Right ventricle myocardium inferior (tissue), 1 donor: Measurements from ENCODE around the gene DIP2C. TPM values are rescaled to one million over a fixed set of nuclear protein-coding genes. Genes with fewer than 3 reads are reported as not detected.

ENCODE experiments used
- ATAC-seq: fragments of 200-7000 bp; cut with Tn5 transposase; one replicate; pipeline ENCODE4 v1.9.1; 2020; ENCODE audit warnings: mild to moderate bottlenecking, moderate library complexity
- DNase-seq: peaks from one replicate; pipeline ENCODE4 v3.0.0; 2021; ENCODE audit errors: missing footprints
- intact Hi-C: fragments of 100-400 bp; cut with DNase I; formaldehyde crosslinking; loops from one replicate; pipeline ENCODE4 v1.11.0; 2022
- total RNA-seq: library from RNA; stranded (reverse); fragmentation: NEBNext Ultra II Directional; extraction: Animal tissue kit (Norgen Biotek cat#: 25700); gene quantifications from one replicate; pipeline ENCODE4 v1.2.1, GENCODE V29; 2021
- donor health status: DM: no; HTN: yes; CAD: no; lungs with severe emphysema.

DIP2C gene
- total RNA-seq, 1 donor from 2014 or later, result 28.3 TPM

GRCh38 chr10:557792-558328, 131.6 kb downstream of the DIP2C start:
- no peak for ATAC-seq
- DNase-seq, result no peak
- intact Hi-C loops, result no loop called here

- DNase-seq, result no peak
- intact Hi-C loops, result no loop called here
- ATAC-seq, result no peak
Observed at GRCh38 chr10:556971-557637, 132.4 kb downstream of the DIP2C start.

DNA sequence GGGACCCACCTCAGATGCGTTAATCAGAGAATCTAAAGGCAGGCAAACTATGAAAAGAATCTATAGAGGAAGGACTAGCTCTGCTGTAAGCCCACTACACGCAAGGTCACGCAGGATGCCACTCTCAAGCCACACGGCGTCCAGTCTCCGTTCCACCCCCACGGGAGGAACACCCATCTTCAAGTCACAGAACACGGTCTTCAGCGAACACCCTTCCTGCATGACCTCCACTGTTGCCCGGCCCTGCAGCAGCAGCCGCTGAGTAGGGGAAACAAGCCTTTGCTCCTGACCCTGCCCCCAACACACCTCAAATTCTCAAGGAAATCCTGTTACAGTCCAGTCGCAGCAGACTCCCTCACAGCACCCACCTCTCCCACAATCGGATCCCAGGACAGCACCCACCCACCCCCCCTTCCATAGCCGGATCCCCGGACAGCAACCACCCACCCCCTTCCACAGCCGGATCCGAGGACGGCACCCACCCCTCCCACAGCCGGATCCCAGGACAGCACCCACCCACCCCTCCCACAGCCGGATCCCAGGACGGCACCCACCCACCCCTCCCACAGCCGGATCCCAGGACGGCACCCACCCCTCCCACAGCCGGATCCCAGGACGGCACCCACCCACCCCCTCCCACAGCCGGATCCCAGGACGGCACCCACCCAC, 133.7 kb downstream of the DIP2C start:
- ATAC-seq (no peak), DNase-seq (no peak)
- intact Hi-C loops, result no loop called here

- intact Hi-C loops, result no loop called here
- ATAC-seq (no peak), DNase-seq (no peak)
Observed at GRCh38 chr10:555281-555680, 134.2 kb downstream of the DIP2C start.

GRCh38 chr10:554182-554848, 135.2 kb downstream of the DIP2C start:
- ATAC-seq (no peak), DNase-seq (no peak)
- intact Hi-C loops, result no loop called here

DNA sequence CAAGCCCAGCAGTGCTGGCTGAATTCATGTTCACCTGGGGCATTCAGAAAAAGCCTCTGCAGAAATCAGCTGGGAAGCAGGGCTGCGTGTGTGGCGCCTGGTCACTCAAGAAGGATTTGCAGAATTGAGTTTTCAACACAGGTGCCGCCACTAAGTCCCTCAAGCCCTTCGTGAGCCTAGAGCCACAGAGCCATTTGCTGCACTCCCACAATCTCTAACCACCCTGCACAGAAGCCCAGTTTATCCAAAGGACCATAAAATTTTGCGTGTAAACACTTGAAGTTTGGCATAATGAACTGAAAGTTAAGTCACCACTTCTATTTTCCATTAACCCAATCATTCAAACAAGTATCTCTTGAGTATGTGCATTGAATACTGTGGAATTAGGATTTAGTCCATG, 136.2 kb downstream of the DIP2C start:
- no peak for ATAC-seq
- no peak for DNase-seq
- intact Hi-C loops, result no loop called here

DNA sequence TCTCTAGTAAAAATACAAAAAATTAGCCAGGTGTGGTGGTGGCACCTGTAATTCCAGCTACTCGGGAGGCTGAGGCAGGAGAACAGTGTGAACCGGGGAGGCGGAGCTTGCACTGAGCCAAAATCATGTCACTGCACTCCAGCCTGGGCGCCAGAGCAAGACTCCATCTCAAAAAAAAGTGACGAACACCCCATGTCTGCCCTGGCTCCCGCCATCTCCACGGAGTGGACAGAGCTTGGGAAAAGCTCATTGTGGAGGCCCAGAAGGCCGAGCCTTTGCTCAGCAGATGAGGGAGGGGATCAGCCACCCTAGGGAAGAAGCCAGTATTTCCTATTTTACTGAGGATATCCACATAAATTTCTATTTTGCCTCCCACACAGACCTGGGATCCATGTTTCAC, 136.8 kb downstream of the DIP2C start:
- ATAC-seq (no peak), DNase-seq (no peak)
- intact Hi-C loops, result no loop called here

DNA sequence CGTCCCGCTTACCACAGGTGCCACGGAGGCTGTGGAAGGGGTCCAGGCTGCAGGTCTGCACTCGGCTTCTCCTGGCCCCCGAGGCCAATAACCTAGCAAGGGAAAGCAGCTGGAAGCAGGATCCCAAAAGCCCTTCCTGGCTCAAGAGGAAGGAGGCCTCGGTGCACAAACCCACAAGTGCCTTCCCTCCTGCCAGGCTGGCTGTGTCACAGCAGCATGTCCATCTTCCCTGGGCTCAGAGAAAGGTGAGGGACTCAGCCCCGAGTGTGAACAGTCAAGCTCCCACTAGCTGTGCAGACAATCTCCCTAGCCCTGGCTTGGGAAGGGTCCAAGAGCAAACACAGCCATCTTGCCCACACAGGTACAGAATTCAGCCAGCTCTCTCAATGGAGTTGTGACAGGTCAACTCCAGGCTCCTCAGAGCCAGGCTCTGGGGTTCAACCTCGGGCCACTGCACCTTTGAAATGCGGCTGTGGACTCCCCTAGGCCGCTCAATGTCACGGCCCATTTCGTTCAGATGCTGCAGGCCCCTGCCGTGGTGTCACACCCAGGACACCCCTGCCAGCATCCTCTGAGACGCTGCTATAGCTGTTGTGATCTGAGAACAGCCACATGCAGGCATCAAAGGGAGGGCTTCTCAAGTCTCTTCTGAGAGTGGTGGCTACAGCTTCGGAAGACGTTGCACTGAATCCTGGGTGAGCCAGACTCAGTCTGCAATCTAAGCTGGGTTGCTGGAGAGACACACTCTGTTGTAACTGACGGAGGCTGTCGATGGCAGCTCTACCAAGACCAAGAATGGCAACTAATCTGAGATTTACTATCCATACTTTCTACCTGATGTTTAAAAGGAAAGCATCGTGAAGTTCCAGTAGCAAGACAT, 137.9 kb downstream of the DIP2C start:
- ATAC-seq, result no peak
- DNase-seq, result no peak
- intact Hi-C loops, result no loop called here

GRCh38 chr10:550665-551372, 138.6 kb downstream of the DIP2C start:
- intact Hi-C loops, result no loop called here
- ATAC-seq, result no peak

GRCh38 chr10:549391-549790, 140.1 kb downstream of the DIP2C start:
- intact Hi-C loops, result no loop called here
- ATAC-seq, result no peak
- DNase-seq, result no peak

More at GRCh38 chr10:550665-551372, 138.6 kb downstream of the DIP2C start:
- no peak for DNase-seq

GRCh38 chr10:548238-548901, 141.1 kb downstream of the DIP2C start:
- ATAC-seq, result no peak
- DNase-seq, result no peak
- intact Hi-C loops, result no loop called here

DNA sequence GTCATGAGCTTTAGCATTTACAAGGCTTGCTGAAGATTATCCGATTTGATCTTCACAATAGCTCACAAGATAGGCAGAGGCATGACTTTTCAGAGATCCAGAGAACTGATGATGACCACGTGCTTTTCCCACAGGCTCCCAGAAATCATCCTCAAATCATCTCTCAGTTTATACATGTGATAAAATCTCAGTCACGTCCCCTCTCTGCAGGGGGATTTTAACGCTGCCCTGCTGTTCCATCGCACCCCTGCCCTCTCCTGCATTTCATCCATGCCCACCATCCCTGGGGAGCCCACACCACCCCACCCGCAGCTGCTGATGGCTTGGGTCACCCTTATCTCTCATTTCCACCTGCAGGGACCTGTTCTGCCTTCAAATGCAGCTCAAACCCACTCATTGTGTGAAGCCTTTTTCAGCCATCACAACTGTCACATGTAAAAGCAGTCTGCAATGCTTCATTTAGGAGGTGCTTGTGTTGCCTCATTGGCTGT, 141.8 kb downstream of the DIP2C start:
- DNase-seq, result no peak
- intact Hi-C loops, result no loop called here
- ATAC-seq, result no peak

- intact Hi-C loops, result no loop called here
- DNase-seq, result no peak
- ATAC-seq, result no peak
Observed at GRCh38 chr10:546971-547590, 142.4 kb downstream of the DIP2C start.

DNA sequence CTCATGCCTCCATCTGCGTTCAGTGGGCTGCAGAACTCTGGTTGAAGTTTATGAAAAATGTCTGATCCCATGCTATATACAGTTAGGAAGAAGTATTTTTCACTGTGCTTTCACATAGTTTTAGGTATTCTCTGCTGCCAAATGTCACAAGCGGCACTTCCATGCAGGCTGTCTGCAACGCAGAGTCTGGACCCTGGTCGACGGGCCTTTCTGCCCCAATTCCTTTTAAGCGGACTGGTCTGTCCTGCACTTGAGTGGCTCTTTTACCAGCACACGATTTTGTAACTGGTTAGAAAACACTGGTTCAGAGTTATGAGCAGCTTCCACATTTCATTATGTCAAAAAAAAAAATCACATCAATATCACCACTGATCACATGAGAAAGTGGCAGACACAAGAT, 143.0 kb downstream of the DIP2C start:
- no peak for ATAC-seq
- intact Hi-C loops, result no loop called here
- no peak for DNase-seq

- intact Hi-C loops, result no loop called here
- ATAC-seq (no peak), DNase-seq (no peak)
Observed at GRCh38 chr10:543862-544822, 145.3 kb downstream of the DIP2C start.

DNA sequence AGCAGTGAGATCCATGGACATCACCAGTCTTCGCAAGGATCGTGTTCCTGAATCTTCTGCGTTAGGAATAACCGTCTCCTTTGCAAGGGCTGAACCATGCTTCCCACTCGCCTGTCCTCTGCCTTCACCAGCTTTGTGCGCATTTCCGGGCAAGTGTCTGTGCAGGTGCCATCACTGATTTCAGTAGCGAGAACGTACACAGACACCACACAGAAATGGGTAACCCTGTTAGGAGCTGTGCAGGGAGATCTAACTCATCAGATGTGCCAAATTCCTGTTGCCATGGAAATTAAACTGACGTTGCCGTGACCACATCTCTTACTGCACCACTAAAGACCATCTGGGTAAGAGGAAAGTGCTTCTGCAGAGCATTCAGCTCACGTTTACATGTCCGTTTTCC, 146.3 kb downstream of the DIP2C start:
- DNase-seq (no peak), ATAC-seq (no peak)
- intact Hi-C loops, result no loop called here
